GM19372 (cell line): Measurements from ENCODE around the gene ADRA2A.

Source experiments
- ATAC-seq: cut with Tn5 transposase; IDR thresholded peaks from one replicate; pipeline ENCODE4 v1.9.1; 2021; ENCODE audit warnings: mild to moderate bottlenecking, low read depth, moderate library complexity; ENCODE audit not compliant: unreplicated experiment

Gene ADRA2A

GRCh38 chr10:111107846-111108245 is 31.0 kb downstream of the ADRA2A start:
- no peak for ATAC-seq

GRCh38 chr10:111108441-111108840 is 31.6 kb downstream of the ADRA2A start:
- ATAC-seq, result no peak

- ATAC-seq, result no peak
These were observed 32.8 kb downstream of the ADRA2A start for GRCh38 chr10:111109501-111110242.

- no peak for ATAC-seq
These were observed 33.9 kb downstream of the ADRA2A start for GRCh38 chr10:111110771-111111170.

GRCh38 chr10:111112333-111112732 is 35.5 kb downstream of the ADRA2A start:
- no peak for ATAC-seq

GRCh38 chr10:111113238-111113960 is 36.6 kb downstream of the ADRA2A start:
- ATAC-seq, result no peak

GRCh38 chr10:111113961-111114757 is 37.3 kb downstream of the ADRA2A start:
- no peak for ATAC-seq

GRCh38 chr10:111114758-111115500 is 38.1 kb downstream of the ADRA2A start:
- ATAC-seq, result no peak

GRCh38 chr10:111116211-111116610 is 39.4 kb downstream of the ADRA2A start:
- ATAC-seq, result no peak

- no peak for ATAC-seq
These were observed 40.1 kb downstream of the ADRA2A start for GRCh38 chr10:111116762-111117445.

- ATAC-seq, result no peak
These were observed 40.9 kb downstream of the ADRA2A start for GRCh38 chr10:111117528-111118277.

- ATAC-seq, result no peak
These were observed 41.9 kb downstream of the ADRA2A start for GRCh38 chr10:111118758-111119157.

- no peak for ATAC-seq
These were observed 42.8 kb downstream of the ADRA2A start for GRCh38 chr10:111119637-111120036.

GRCh38 chr10:111122127-111122526 is 45.3 kb downstream of the ADRA2A start:
- no peak for ATAC-seq

- no peak for ATAC-seq
These were observed 47.1 kb downstream of the ADRA2A start for GRCh38 chr10:111123883-111124282.

- no peak for ATAC-seq
These were observed 48.3 kb downstream of the ADRA2A start for GRCh38 chr10:111125102-111125501.

GRCh38 chr10:111126077-111126476 is 49.2 kb downstream of the ADRA2A start:
- ATAC-seq, result no peak

GRCh38 chr10:111127081-111127848 is 50.4 kb downstream of the ADRA2A start:
- ATAC-seq, result no peak
